HL-60 (cell line): Measurements from ENCODE around the gene IGFBPL1.

Experiments
- GABPA ChIP-seq: IDR thresholded peaks from 2 replicates; pipeline ENCODE4 v1.6.1; 2012; ENCODE audit warnings: low read depth
- POLR2AphosphoS5 ChIP-seq: IDR thresholded peaks from 2 replicates; pipeline ENCODE4 v1.6.1; 2012; ENCODE audit warnings: low read depth
- REST ChIP-seq: IDR thresholded peaks from 2 replicates; pipeline ENCODE4 v1.6.1; 2012; ENCODE audit warnings: low read depth; ENCODE audit not compliant: insufficient replicate concordance
- SPI1 ChIP-seq: IDR thresholded peaks from 2 replicates; pipeline ENCODE4 v1.6.1; 2012; ENCODE audit warnings: low read depth, mild to moderate bottlenecking, borderline replicate concordance
- TF ChIP-seq, protein P1 (sequence below): IDR thresholded peaks from one replicate; pipeline ENCODE4 v1.5.1; 2011; ENCODE audit warnings: low read length, control low read depth, inconsistent platforms; ENCODE audit not compliant: insufficient read depth

DNA sequence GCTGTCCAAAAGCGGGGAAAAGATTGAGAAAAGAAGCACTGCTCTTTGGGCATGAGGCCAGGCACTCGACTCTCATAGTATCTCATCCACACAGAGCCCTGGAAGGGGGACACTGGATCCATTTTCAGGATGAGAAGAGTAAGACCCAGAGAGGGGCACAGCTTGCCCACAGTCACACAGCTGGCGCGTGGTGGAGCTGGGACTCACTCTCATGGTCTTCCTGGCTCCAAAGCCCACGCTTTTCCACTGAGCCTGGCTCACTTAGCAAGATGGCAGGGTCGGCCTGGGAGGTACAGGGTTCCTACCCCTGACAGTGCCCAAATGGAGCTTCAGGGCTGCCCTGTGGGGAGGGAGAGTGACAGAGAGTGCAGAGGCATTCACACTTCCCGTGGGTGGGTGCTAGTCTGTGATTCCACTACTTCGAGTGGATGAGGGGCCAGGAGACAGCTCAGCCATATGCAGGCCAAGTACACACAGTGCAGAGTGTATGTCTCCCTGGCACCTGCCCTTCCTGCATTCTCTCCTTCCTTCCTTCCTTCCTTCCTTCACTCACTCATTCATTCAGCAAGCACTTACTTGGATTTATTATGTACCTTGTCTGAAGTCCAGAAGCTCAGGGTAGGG, 18.3 kb upstream of the IGFBPL1 start:
- TF ChIP-seq, protein P1, sequence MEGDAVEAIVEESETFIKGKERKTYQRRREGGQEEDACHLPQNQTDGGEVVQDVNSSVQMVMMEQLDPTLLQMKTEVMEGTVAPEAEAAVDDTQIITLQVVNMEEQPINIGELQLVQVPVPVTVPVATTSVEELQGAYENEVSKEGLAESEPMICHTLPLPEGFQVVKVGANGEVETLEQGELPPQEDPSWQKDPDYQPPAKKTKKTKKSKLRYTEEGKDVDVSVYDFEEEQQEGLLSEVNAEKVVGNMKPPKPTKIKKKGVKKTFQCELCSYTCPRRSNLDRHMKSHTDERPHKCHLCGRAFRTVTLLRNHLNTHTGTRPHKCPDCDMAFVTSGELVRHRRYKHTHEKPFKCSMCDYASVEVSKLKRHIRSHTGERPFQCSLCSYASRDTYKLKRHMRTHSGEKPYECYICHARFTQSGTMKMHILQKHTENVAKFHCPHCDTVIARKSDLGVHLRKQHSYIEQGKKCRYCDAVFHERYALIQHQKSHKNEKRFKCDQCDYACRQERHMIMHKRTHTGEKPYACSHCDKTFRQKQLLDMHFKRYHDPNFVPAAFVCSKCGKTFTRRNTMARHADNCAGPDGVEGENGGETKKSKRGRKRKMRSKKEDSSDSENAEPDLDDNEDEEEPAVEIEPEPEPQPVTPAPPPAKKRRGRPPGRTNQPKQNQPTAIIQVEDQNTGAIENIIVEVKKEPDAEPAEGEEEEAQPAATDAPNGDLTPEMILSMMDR, result no peak
- TF ChIP-seq POLR2AphosphoS5, result no peak
- TF ChIP-seq REST, result no peak
- no peak for TF ChIP-seq SPI1
- no peak for TF ChIP-seq GABPA
